ENCODE data around the gene TCF7.

Gene TCF7

DNA sequence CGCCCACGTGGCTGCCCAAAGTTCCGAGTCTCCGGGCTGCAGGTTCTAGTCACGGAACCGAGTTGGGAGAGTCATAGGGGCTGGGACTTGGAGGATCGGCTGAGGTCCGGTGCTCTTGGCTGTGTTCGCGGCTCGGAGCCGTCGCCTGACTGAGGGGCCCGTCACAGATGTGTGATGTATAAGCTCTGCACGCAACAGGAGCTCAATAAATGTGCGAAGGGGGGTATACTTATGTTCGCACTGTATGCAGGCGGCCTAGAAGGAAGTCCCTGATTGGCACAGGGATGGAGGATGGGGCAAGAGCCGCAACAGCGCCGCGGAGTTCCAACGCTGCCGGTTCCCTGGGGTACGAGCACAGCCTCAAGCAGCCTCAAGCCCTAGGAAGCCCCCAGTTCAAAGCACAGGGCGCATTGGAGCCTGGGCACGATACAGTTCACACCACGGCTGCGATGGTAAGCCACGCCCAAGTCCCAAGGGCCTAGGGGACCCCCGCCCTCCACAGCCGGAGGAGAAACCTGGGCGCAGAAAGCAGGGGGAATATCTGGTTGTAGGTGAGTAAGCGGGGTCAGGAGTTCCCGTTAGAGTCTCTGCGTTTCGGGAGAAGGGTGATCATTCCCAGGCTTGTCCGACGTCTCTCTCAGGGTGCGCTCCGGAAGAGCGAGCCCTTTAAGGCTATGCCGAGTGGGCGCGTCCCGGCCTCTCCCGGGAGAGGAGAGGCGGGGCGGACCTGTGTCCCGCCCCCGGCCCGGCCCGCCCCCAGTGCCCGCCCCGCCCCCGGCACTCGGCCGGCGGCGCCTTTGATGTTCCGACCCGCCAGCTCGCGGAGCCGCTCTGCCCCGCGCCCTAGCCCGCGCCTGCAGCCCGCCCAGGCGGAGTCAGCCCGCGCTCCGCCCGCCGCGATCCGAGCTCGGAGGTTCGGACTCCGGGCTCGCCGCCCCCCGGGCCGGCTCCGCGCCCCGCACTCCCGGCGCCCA, at the start of gene TCF7:
TSS of gene TCF7 (plus strand) at position 780 of the 974 bp plus-strand sequence. CDS start 226 bp downstream, outside the sequence.
- DNase-seq: peak; percentile 46

DNA sequence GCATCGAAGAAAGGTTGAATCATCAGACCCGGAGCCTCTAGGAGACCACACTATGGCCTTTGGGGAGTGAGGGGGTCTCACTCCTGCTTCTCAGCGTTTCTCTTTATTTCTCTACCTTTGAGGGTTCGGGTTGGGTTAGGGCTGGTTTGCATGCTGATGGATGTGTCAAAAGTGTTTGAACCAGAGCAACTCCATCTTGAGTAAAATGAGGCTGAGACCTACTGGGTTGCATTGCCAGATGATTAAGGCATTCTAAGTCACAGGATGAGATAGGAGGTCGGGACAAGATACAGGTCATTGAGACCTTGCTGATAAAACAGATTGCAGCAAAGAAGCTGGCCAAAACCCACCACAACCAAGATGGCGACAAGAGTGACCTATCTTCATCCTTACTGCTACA, 44.9 kb upstream of the TCF7 start:
- no peak for DNase-seq

DNA sequence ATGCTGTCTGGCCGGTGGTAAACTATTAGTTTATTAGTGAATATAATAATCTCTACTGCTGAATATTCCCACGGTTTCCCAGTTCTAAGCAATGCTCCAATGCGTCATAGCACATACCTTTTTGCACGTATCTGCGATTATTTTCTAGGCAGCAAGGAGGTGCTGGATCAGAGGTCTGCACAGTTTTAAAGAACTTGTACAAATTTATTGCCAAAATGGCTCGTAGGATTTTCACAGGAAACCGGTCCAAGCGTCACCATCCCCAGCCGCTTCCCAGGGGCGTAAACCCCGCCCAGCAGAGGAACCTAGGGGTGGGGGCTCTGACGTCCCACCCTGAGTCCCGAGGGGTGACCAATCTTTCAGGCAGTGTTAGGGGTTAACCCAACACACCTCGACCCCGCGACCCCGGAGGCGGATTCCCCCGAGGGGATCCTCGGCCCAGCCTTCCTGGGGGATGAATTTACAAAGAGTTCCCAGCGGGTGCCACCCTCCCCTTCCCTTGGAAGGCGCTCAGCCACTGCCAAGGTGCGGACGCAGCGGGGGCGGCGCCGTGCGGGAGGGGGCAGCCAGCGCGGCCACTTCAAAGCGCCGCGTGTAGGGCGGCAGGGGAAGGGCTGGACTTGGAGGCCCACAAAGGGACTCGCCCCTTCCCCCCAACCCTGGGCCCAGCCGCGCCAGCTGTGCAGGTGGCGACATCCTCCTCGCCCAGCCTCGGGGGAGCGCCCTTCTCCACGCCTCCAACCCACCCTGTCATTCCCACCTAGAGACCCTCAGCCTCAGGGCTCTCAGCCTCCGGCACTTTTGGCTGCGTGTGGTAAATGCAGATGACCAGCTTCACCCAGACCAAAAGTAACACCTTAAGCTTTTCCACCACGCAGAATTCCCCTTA, 43.5 kb upstream of the TCF7 start:
- no peak for DNase-seq

DNA sequence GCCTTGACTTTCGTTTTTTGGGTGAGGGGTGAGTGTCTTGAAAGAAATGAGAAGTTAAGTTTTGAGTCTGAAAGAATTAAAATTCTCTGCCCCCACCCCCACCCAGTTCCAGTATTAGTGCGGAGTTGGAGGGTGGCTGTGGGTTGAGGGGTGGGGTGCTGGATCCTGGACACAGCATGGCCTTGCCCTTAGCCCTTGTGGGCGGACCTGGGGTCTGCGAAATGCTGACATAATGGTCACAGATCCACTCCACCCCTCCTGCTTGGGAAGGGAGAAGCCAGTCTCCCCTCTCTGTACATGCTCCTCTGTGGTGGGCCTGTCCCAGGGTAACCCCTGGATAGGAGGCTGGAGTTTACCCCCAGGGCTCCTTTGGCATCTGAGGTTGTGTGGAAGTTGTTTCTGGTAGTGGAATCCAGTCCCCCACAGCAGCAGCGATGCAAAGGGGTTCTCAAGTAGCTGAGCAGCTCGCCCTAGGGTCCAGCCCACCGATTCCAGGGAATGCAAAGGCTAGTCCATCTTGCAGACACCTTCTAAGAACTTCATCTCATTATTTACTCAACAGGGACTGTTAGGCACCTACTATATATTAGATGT, 42.8 kb upstream of the TCF7 start:
- no peak for DNase-seq

DNA sequence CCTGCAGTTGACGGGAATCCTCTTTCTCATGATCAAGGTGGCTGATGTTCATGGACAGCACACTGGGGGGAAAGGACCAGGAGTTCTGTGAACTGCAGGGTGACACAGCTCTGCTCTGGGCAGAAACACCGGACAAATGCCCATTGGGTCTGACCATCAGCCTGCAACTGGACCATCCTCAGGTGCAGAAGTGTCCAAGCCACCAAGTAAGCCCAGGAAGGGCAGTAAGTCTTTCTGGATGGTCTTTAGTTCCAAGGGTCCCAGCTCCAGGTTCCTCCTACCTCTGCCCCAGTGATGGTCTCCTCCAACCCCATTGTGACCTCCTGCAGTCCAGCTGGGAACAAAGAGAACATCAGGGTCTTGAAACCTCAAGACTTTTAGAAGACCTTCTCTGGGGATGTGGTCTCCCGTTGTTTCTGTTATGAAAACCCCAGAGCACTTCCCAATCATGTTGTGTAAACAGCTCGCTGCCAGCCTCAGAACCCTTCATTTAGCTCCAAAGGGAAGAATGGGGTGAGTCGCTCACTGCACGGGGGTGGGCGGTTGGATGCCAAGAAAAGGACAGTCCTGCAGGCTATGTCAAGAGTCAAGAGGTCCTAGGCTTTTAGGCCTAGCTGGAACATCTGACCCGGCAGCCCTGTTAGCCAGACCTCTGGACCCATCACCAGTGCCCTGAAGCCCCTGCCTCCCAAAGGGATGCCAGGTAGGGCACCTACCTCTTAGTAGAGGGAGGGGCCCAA, 41.8 kb upstream of the TCF7 start:
- no peak for DNase-seq

GRCh38 chr5:134073404-134073803, 41.1 kb upstream of the TCF7 start:
- peak; percentile 18 for DNase-seq

- no peak for DNase-seq
These were observed 39.4 kb upstream of the TCF7 start for GRCh38 chr5:134075102-134075501.

DNA sequence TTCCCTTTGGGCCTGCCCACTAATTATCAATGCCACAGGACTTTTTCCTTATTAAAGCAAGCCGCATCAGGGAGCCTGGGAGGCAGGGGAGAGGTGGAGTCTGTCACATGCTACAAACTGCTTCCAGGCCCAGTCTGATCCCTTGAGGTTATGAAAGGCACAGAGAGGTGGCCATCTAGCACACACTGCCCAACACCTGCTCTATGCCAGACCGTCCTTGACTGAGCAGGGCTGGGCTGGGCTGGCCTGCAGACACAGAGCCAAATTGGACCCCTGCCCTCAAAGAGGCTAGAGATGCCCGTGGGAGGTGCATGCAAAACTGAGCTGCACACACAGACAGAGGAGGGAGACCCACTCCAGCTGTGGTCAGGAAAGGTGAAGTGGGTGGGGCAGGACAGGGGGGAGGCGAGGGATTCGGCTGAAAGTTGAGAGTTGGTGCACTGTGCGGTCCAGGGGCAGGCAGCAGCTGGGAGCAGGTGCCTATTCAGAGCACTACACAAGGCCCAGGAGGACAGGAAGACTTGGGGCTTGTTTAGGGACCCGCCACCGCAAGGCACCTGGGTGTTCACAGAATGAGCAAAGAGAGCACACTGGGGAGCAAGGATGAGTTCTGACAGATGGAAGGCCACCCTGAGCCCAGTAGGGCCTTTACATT, 36.4 kb upstream of the TCF7 start:
- DNase-seq: no peak

- DNase-seq: no peak
These were observed 34.5 kb upstream of the TCF7 start for GRCh38 chr5:134079748-134080581.

- no peak for DNase-seq
These were observed 32.1 kb upstream of the TCF7 start for GRCh38 chr5:134082264-134082992.

DNA sequence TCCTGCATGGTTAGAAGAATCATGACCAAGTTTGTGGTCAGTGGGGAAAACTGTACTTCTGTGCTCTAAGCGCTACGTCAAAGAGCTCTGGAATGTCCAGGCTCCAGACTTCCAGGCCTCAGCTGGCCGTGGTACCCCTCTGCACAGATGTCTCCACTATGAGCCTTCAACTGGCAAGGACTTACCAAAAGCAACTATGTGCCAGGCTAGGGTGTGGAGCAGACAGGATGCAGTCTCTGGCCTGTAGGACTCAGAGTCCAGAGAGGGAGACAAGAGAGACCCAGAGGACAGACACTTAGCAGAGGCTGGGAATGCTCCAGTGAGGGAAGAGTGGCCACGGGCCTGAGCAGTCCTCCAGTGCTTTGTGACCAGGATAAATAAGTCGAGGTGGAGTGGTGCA, 31.0 kb upstream of the TCF7 start:
- DNase-seq: no peak

DNA sequence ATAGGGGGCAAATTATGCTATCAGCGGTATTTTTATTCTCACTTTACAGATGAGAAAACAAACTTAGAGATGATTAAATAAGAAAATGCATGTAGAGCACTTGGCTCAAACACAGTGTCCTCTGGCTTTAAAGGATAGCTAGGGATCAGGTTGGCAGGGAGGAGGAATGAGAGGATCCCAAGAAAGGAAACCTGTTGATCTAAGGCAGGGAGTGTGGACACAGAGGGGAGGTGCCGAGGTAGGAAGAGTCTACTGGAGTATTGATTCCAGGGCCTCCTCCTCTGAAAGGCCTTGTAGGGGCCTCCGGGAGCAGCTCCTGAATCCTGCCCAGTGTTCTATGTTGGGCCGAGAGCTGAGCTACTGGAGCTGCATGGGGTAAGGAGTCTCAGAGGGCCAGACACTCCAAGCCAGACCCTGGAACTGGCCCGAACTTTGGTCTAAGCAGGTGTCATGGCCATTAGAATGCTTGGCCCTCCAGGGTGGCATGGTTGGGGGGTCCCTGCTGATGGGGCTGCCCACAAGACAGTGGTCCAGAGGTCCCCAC, 30.4 kb upstream of the TCF7 start:
- no peak for DNase-seq

GRCh38 chr5:134084570-134084969, 29.9 kb upstream of the TCF7 start:
- no peak for DNase-seq

DNA sequence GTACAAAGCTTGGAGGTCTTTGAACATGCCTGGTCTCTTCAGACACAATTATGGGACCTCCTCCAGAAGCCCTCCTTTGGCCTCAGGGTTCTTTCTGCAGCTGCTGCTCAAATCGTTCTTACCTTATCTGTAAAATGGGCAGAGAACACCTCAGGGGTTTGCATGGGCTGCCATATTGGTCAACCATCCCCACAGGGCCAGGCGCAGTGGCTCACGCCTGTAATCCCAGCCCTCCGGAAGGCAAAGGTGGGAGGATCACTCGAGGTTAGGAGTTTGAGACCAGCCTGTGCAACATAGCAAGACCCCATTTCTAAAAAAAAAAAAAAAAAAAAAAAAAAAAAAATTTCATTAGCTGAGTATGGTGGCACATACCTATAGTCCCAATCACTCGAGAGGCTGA, 29.1 kb upstream of the TCF7 start:
- no peak for DNase-seq

GRCh38 chr5:134086225-134086942, 28.1 kb upstream of the TCF7 start:
- DNase-seq: no peak

- no peak for DNase-seq
These were observed 27.6 kb upstream of the TCF7 start for GRCh38 chr5:134086943-134087305.

DNA sequence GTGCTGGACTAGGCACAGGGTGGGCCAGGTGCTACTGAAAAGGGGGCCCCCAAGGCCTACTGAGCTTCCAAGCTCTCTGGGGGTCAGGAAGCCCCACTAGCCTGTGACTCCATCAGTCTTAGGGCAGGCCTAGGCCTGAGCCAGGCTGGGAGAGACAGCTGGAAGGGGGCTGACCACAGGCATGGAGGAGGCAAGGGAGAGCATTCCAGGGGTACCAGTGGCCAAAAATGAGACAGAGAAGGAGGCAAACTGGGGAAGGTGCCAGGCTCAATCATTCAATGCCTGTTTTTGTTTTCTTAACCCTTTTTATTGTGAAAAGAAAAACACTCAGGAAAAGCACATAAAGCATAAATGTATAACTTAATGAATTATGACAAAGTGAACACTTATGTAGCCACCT, 26.2 kb upstream of the TCF7 start:
- no peak for DNase-seq

DNA sequence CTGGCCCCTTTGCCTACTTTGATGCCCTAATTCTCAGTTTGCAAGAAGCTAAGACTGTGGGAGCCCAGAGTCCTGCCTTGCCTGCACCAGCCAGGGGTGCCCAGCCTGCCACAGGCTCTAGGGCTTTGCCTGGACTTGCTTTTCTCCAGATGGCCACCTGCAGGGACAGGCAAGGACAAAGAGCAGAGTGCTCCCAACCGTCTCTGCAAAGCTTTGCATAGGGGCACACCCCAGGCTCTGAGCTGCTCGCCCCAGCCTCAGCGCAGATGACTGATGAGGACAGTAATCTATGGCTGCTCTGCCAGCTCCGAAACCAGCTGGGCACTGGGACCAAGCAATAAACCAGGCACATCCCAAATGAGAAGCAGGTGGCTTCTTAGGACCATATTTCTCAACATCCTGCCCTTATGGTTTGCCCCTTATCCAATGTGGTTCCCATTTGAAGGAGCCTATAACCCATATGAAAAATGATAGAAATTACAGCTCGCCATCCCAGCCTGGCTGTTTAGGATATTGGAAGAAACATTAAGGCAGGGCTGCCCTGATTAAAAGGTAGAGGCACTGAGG, 25.4 kb upstream of the TCF7 start:
- no peak for DNase-seq

DNA sequence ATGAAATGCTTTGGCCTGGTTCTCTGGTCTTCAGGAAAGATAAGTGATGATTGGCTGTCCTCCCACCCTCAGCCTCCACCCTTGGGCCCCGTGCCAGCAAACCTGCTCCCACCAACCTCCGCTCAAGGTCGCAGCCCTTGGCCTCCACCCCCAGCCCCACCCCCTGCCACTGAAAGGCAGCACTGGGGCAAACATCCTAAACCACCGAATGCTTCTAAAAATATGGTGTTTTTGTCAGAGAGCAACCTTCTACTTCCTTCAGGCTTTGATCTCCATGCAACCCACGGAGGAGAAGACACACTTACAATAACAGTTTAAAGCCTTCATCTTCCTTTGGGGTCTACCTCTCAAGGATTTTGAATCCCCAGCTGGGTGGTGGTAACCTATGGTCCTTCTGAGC, 24.0 kb upstream of the TCF7 start:
- DNase-seq: no peak

All from MV-4-11 (cell line).